GM12878 (cell line): ENCODE results near the gene PRAF2. TPM values are rescaled to one million over a fixed set of nuclear protein-coding genes. Genes with fewer than 3 reads are reported as not detected.

Experiments
- ATAC-seq: fragments of 200-7000 bp; cut with Tn5 transposase; 3 replicates; pipeline ENCODE4 v1.9.1; 2020; ENCODE audit warnings: mild to moderate bottlenecking, moderate library complexity
- BruUV-seq: library from RNA; stranded (reverse); fragments of 400-500 nt; replicated peaks from 2 replicates; lab custom pipeline; 2021; lab: Mats Ljungman, UMichigan
- CTCF ChIA-PET: fragments of 300-600 bp; sonication (Branson Sonifier 250); formaldehyde crosslinking; extraction: SDS; loops from one replicate; lab custom pipeline; 2021; ENCODE audit warnings: inconsistent platforms; lab: Yijun Ruan, JAX
- POLR2A ChIA-PET: fragments of 350-600 bp; formaldehyde crosslinking; extraction: SDS; loops from one replicate; lab custom pipeline; 2021; ENCODE audit warnings: inconsistent platforms; lab: Charles Lee
- RAD21 ChIA-PET: fragments of 300-600 bp; sonication (Branson Sonifier 250); formaldehyde crosslinking; loops from one replicate; lab custom pipeline; 2023; ENCODE audit warnings: antibody characterized with exemption; ENCODE audit not compliant: unreplicated experiment; lab: Charles Lee
- SMC1A ChIA-PET: fragments of 300-600 bp; sonication (Branson Sonifier 250); formaldehyde crosslinking; loops from one replicate; lab custom pipeline; 2023; ENCODE audit not compliant: unreplicated experiment, uncharacterized antibody; lab: Charles Lee
- DNase-seq: peaks from one replicate; pipeline ENCODE4 v3.0.0-alpha.2; 2011; ENCODE audit warnings: low read depth, low spot score
- FAIRE-seq: peaks from 3 replicates; lab custom pipeline; 2011; peaks lifted over from hg19 to GRCh38; lab: Jason Lieb, UNC
- H2AFZ ChIP-seq: 2 replicates; pipeline ENCODE4 v1.6.0; 2011; ENCODE audit warnings: low read depth, low read length, control low read depth; ENCODE audit not compliant: control insufficient read depth
- H3K27ac ChIP-seq: 2 replicates; pipeline ENCODE4 v1.5.1; 2011; ENCODE audit warnings: control low read depth; ENCODE audit not compliant: control insufficient read depth, insufficient read depth
- H3K27me3 ChIP-seq, 2 experiments: replicated peaks in 1 of 2; 2 replicates each; pipeline versions ENCODE4 v1.6.0 to v1.6.1; 2011; ENCODE audit warnings: low read length in 1 of 2; ENCODE audit not compliant: control insufficient read depth in 2 of 2, insufficient read depth in 2 of 2
- H3K36me3 ChIP-seq, 2 experiments: 2 replicates each; pipeline ENCODE4 v1.5.1; 2011; ENCODE audit warnings: low read length in 1 of 2; ENCODE audit not compliant: control insufficient read depth in 2 of 2, insufficient read depth in 2 of 2
- H3K4me1 ChIP-seq: 2 replicates; pipeline ENCODE4 v1.6.1; 2011; ENCODE audit warnings: mild to moderate bottlenecking, low read length, moderate library complexity, mixed read lengths; ENCODE audit not compliant: control insufficient read depth, insufficient read depth
- H3K4me2 ChIP-seq: 2 replicates; pipeline ENCODE4 v1.6.0; 2011; ENCODE audit warnings: control low read depth; ENCODE audit not compliant: control insufficient read depth, insufficient read depth
- H3K4me3 ChIP-seq: fragments of 200-600 bp; sonication (generic); 2 replicates; pipeline ENCODE4 v1.5.1; 2016
- H3K79me2 ChIP-seq: 2 replicates; pipeline ENCODE4 v1.6.0; 2011; ENCODE audit warnings: low read length; ENCODE audit not compliant: control insufficient read depth, insufficient read depth
- H3K9ac ChIP-seq: 2 replicates; pipeline ENCODE4 v1.8.0; 2011; ENCODE audit warnings: low read length, control low read depth, mixed read lengths; ENCODE audit not compliant: control insufficient read depth, insufficient read depth
- H3K9me3 ChIP-seq: replicated peaks from 3 replicates; pipeline ENCODE4 v1.5.1; 2011; ENCODE audit warnings: mild to moderate bottlenecking, low read length; ENCODE audit not compliant: control insufficient read depth, insufficient read depth
- H4K20me1 ChIP-seq: 2 replicates; pipeline ENCODE4 v1.6.0; 2011; ENCODE audit not compliant: control insufficient read depth, insufficient read depth
- BCL3 ChIP-seq: IDR thresholded peaks from 2 replicates; pipeline ENCODE4 v1.6.1; 2011; ENCODE audit warnings: borderline replicate concordance, low read depth, mild to moderate bottlenecking, moderate library complexity, low read length; ENCODE audit not compliant: insufficient read depth, poor library complexity, severe bottlenecking
- BHLHE40 ChIP-seq, 2 experiments: fragments of 450-650 bp in 1 of 2; IDR thresholded peaks; 2 replicates each; pipeline ENCODE4 v1.6.1; 2011 to 2017; ENCODE audit warnings: low read depth in 2 of 2, borderline replicate concordance in 1 of 2, improper control_type of control experiment in 1 of 2, low read length in 1 of 2, mild to moderate bottlenecking in 1 of 2
- CBX5 ChIP-seq: sonication (generic); IDR thresholded peaks from 2 replicates; pipeline ENCODE4 v1.6.1; 2016; ENCODE audit warnings: low read depth, moderate library complexity, mild to moderate bottlenecking, inconsistent platforms
- FOS ChIP-seq: IDR thresholded peaks from 3 replicates; pipeline ENCODE4 v1.6.1; 2011; ENCODE audit warnings: borderline replicate concordance; ENCODE audit not compliant: insufficient read length; ENCODE audit errors: extremely low read depth
- FOXK2 ChIP-seq: fragments of 450-650 bp; IDR thresholded peaks from 2 replicates; pipeline ENCODE4 v1.6.1; 2017; ENCODE audit warnings: mild to moderate bottlenecking, moderate library complexity
- KDM1A ChIP-seq: fragments of 200-600 bp; sonication (generic); IDR thresholded peaks from 2 replicates; pipeline ENCODE4 v1.6.1; 2016; ENCODE audit warnings: borderline replicate concordance
- NBN ChIP-seq: fragments of 450-650 bp; IDR thresholded peaks from 2 replicates; pipeline ENCODE4 v1.6.1; 2016
- NFIC ChIP-seq: IDR thresholded peaks from 2 replicates; pipeline ENCODE4 v1.6.1; 2012; ENCODE audit warnings: low read depth, mild to moderate bottlenecking, inconsistent platforms, low read length, moderate library complexity
- NR2C1 ChIP-seq: fragments of 450-650 bp; IDR thresholded peaks from 2 replicates; pipeline ENCODE4 v1.6.1; 2017; ENCODE audit warnings: antibody characterized with exemption, mild to moderate bottlenecking, moderate library complexity
- NR2F1 ChIP-seq: fragments of 450-650 bp; conservative IDR thresholded peaks from 2 replicates; pipeline ENCODE4 v1.6.1; 2017; ENCODE audit warnings: mild to moderate bottlenecking
- SIX5 ChIP-seq: IDR thresholded peaks from 2 replicates; pipeline ENCODE4 v1.6.1; 2011; ENCODE audit warnings: mild to moderate bottlenecking, low read depth, low read length, moderate library complexity; ENCODE audit not compliant: severe bottlenecking
- SMARCA5 ChIP-seq: fragments of 450-650 bp; IDR thresholded peaks from 2 replicates; pipeline ENCODE4 v1.6.1; 2017; ENCODE audit warnings: mild to moderate bottlenecking
- SMC3 ChIP-seq: IDR thresholded peaks from 2 replicates; pipeline ENCODE4 v1.6.1; 2011; ENCODE audit warnings: low read length, improper control_type of control experiment, borderline replicate concordance
- SPI1 ChIP-seq: IDR thresholded peaks from 2 replicates; pipeline ENCODE4 v1.6.1; 2011; ENCODE audit warnings: low read depth, mild to moderate bottlenecking, low read length, moderate library complexity, borderline replicate concordance; ENCODE audit not compliant: insufficient read depth
- SRF ChIP-seq, 2 experiments: IDR thresholded peaks; 2 replicates each; pipeline ENCODE4 v1.6.1; 2011; ENCODE audit warnings: low read depth in 2 of 2, low read length in 2 of 2, mild to moderate bottlenecking in 1 of 2, moderate library complexity in 1 of 2
- TCF3 ChIP-seq: IDR thresholded peaks from 2 replicates; pipeline ENCODE4 v1.6.1; 2012; ENCODE audit warnings: low read depth, mild to moderate bottlenecking, low read length, borderline replicate concordance; ENCODE audit not compliant: insufficient read depth
- USF1 ChIP-seq: IDR thresholded peaks from 2 replicates; pipeline ENCODE4 v1.6.1; 2011; ENCODE audit warnings: borderline replicate concordance, low read depth, mild to moderate bottlenecking, moderate library complexity, mixed read lengths, low read length; ENCODE audit not compliant: insufficient read depth; ENCODE audit errors: extremely low read length
- YBX1 ChIP-seq: fragments of 450-650 bp; IDR thresholded peaks from 2 replicates; pipeline ENCODE4 v1.6.1; 2016; ENCODE audit warnings: antibody characterized with exemption
- ZNF207 ChIP-seq: fragments of 450-650 bp; IDR thresholded peaks from 2 replicates; pipeline ENCODE4 v1.6.1; 2014; ENCODE audit warnings: antibody characterized with exemption, mild to moderate bottlenecking, borderline replicate concordance
- ZNF687 ChIP-seq: fragments of 450-650 bp; IDR thresholded peaks from 2 replicates; pipeline ENCODE4 v1.6.1; 2017; ENCODE audit warnings: mild to moderate bottlenecking, moderate library complexity
- WGBS: methylation state at CpG from one replicate; pipeline ENCODE4 v1.1.6; 2016; ENCODE audit warnings: low lambda C conversion rate; ENCODE audit not compliant: insufficient replicate concordance, insufficient coverage; ENCODE audit errors: missing lambda C conversion rate; 5-methylcytosine and 5-hydroxymethylcytosine counted together
- in situ Hi-C: fragments of 300-500 bp; cut with MboI; formaldehyde crosslinking; loops from 9 replicates; pipeline ENCODE4 v1.14.3; 2018; ENCODE audit warnings: mixed read lengths
- intact Hi-C: fragments of 100-400 bp; cut with micrococcal nuclease; formaldehyde crosslinking; loops from one replicate; pipeline ENCODE4 v1.14.2; 2022; ENCODE audit not compliant: unreplicated experiment
- polyA plus RNA-seq, 11 experiments: library from polyadenylated mRNA; depleted of rRNA in 4 of 11; unstranded in 6 of 11; stranded (reverse) in 5 of 11; fragments of >200 nt; fragmentation: Nextera tagmentation in 4 of 11; fragmentation: Illumina TruSeq in 1 of 11; extraction: Ambion mirVana in 4 of 11; extraction: Trizol in 1 of 11; gene quantifications; 1 replicate in 1 of 11; 2 replicates in 10 of 11; pipeline versions ENCODE4 v1.2.1 to v1.2.3, GENCODE V29; 2011 to 2016; ENCODE audit warnings: inconsistent platforms in 2 of 11, missing spikeins in 2 of 11, low read depth in 1 of 11
- total RNA-seq, 4 experiments: library from RNA; depleted of rRNA in 3 of 4; stranded (reverse); fragments of >200 nt in 3 of 4; fragmentation: Illumina TruSeq in 1 of 4; extraction: Trizol in 1 of 4; gene quantifications; 2 replicates each; pipeline versions ENCODE4 v1.2.1 to v1.2.3, GENCODE V29; 2013 to 2021

PRAF2 gene
- total and polyA plus RNA-seq, 10 of the 15 experiments (the other 5 are each of a cell fraction or from before 2014, with no cell fraction given), result 0.80 to 16.7 (median 7.0) TPM

GRCh38 chrX:49029876-49030275, 43.9 kb downstream of the PRAF2 start:
- in situ Hi-C loops (no loop called here), intact Hi-C loops (no loop called here)
- 75% methylated on average over 6 of the region's 6 CpGs for WGBS
- peak; percentile 25 for ATAC-seq
- Histone ChIP-seq H4K20me1 (no peaks in the 10 kb centered on the region), H3K9ac (no peak overlapping the region), H3K36me3 (no peaks in the 10 kb centered on the region; a peak in 1 of 4 replicates), H3K27me3 (no peaks in the 10 kb centered on the region), H3K4me2 (no peak overlapping the region), H3K4me1 (no peaks in the 10 kb centered on the region), H3K9me3 (no peaks in the 10 kb centered on the region), H3K4me3 (no peak overlapping the region), H3K27ac (no peak overlapping the region), H2AFZ (no peak overlapping the region), H3K79me2 (no peaks in the 10 kb centered on the region)
- ChIA-PET CTCF (no interaction called here), SMC1A (no interaction called here), POLR2A (no interaction called here), RAD21 (no interaction called here)
- DNase-seq, result no peak
- no peak for TF ChIP-seq SPI1
- no peak for TF ChIP-seq NR2C1
- no peak for TF ChIP-seq SMC3
- TF ChIP-seq NR2F1, result no peak
- TF ChIP-seq FOS, result no peak
- TF ChIP-seq FOXK2, result no peak
- no peak for TF ChIP-seq USF1
- no peak for TF ChIP-seq SIX5
- no peak for TF ChIP-seq ZNF687
- no peak for TF ChIP-seq BCL3
- no peak for TF ChIP-seq TCF3
- TF ChIP-seq YBX1, result no peak
- no peak for TF ChIP-seq NBN
- no peak for TF ChIP-seq SMARCA5
- no peak for TF ChIP-seq CBX5
- no peak for TF ChIP-seq ZNF207
- no peak for TF ChIP-seq SRF (IDR thresholded peaks at IDR 0.05; ENCODE audit: low read depth in 2 of 2, low read length in 2 of 2)
- TF ChIP-seq NFIC, result no peak
- TF ChIP-seq KDM1A, result no peak
- TF ChIP-seq BHLHE40 (IDR thresholded peaks at IDR 0.05; ENCODE audit: borderline replicate concordance in 1 of 2, low read depth in 2 of 2, low read length in 1 of 2), result no peak
- no peak for FAIRE-seq
- no TSS peak for BruUV-seq
